EH (cell line): ENCODE data around the gene XYLT2.
"Not testable (repeated sequence)": the region's sequence is repeated elsewhere in the genome, so short reads cannot be mapped to it uniquely, and the experiment has no call there.

Experiments
- DNase-seq: peaks from one replicate; pipeline ENCODE4 v3.0.0-alpha.2; 2015; ENCODE audit warnings: low read depth

Gene XYLT2

GRCh38 chr17:50393700-50394099 lies 47.8 kb downstream of the XYLT2 start:
- no peak for DNase-seq

- peak; percentile 24 for DNase-seq
Measured at GRCh38 chr17:50394711-50395110, 48.8 kb downstream of the XYLT2 start.

GRCh38 chr17:50396261-50397110 lies 50.6 kb downstream of the XYLT2 start:
- DNase-seq = peak; percentile 64

- DNase-seq = peak; percentile 86
Measured at GRCh38 chr17:50397111-50397918, 51.4 kb downstream of the XYLT2 start, which contains the start of gene LRRC59. Gene LRRC59, minus strand, starts transcription at chr17:50397523. Its CDS starts 206 bp downstream, at chr17:50397317.

- DNase-seq = no peak
Measured at GRCh38 chr17:50397919-50398285, 52.0 kb downstream of the XYLT2 start.

GRCh38 chr17:50398672-50399071 lies 52.7 kb downstream of the XYLT2 start:
- DNase-seq = not testable (repeated sequence)

GRCh38 chr17:50399591-50399990 lies 53.7 kb downstream of the XYLT2 start:
- not testable (repeated sequence) for DNase-seq

GRCh38 chr17:50405351-50405750 lies 59.4 kb downstream of the XYLT2 start:
- DNase-seq = not testable (repeated sequence)

GRCh38 chr17:50406578-50406977 lies 60.7 kb downstream of the XYLT2 start:
- no peak for DNase-seq

- no peak for DNase-seq
Measured at GRCh38 chr17:50407921-50408320, 62.0 kb downstream of the XYLT2 start.
